Measurements from ENCODE around the gene DDX42. TPM values are rescaled to one million over a fixed set of nuclear protein-coding genes. Genes with fewer than 3 reads are reported as not detected.

DDX42 gene
- total and polyA plus RNA-seq, 2 of the 13 experiments (the other 11 are each of a cell fraction or from before 2014, with no cell fraction given), result 87.2 to 92.9 TPM

- Histone ChIP-seq H3K36me3 (replicated peaks in 1 of 2; ENCODE audit: control insufficient read depth in 1 of 2, insufficient read depth in 2 of 2, low read length in 2 of 2) (peaks cover 32 to 76% of the 10 kb centered on the region in 2 experiments), H3K79me2 (ENCODE audit: insufficient read depth, low read length) (peaks cover 20% of the 10 kb centered on the region), H3K4me1 (ENCODE audit: insufficient read depth, low read length) (no peaks in the 10 kb centered on the region), H2AFZ (ENCODE audit: low read length) (no peak overlapping the region), H3K27me3 (ENCODE audit: control insufficient read depth in 1 of 2, insufficient read depth in 2 of 2, low read length in 2 of 2) (no peaks in the 10 kb centered on the region), H3K4me3 (replicated peaks in 1 of 3; ENCODE audit: insufficient read depth in 1 of 3, low read depth in 2 of 3, low read length in 3 of 3) (no peak overlapping the region), H3K9me3 (ENCODE audit: low read length) (no peaks in the 10 kb centered on the region), H4K20me1 (ENCODE audit: insufficient read depth, low read length) (no peaks in the 10 kb centered on the region), H3K27ac (ENCODE audit: extremely low read length, insufficient read depth, low read length) (no peak overlapping the region), H3K9ac (ENCODE audit: insufficient read depth, low read depth, low read length) (no peak overlapping the region), H3K4me2 (ENCODE audit: low read depth, low read length) (no peak overlapping the region)
- no TSS peak for BruUV-seq (replicated peaks)
- 96% methylated on average over 5 of the region's 5 CpGs for WGBS (ENCODE audit: low lambda C conversion rate)
- ChIA-PET CTCF (ENCODE audit: low intra/inter-chr PET ratio, low total read pairs) (no interaction called here), POLR2A (interaction anchor here (1.1 to 3.5 kb wide), 2 partner anchors 11 to 21 kb away, joined by 3 to 20 read pairs; partner anchors contain the start of genes CCDC47, DDX42 and STRADA)
- FAIRE-seq, result no peak
- in situ Hi-C loops (cut with HindIII; ENCODE audit: extremely low pct_ligation_motif_present, low pct_unique_long_range_greater_than_20kb), result no loop called here
- DNase-seq (ENCODE audit: low spot score), result no peak
- no peak for ATAC-seq
- intact Hi-C loops (cut with micrococcal nuclease; ENCODE audit: unreplicated experiment), result no loop called here
- TF ChIP-seq MAFF (IDR thresholded peaks at IDR 0.05; ENCODE audit: low read depth, low read length) (peak; percentile 86), MZF1 (CRISPR knock-in tag; IDR thresholded peaks at IDR 0.05; ENCODE audit: borderline replicate concordance) (no peak), ZNF513 (CRISPR knock-in tag; conservative IDR thresholded peaks at IDR 0.05) (no peak), POLR2AphosphoS2 (IDR thresholded peaks at IDR 0.05; ENCODE audit: low read depth, low read length) (no peak), RAD21 (CRISPR knock-in tag; IDR thresholded peaks at IDR 0.05) (no peak), MAFK (conservative IDR thresholded peaks at IDR 0.05 in 1 of 2, IDR thresholded peaks at IDR 0.05 in 1 of 2; ENCODE audit: low read length in 2 of 2) (peak; percentile 82 to 93), MTF1 (CRISPR knock-in tag; IDR thresholded peaks at IDR 0.05) (no peak), BCL6 (CRISPR knock-in tag; IDR thresholded peaks at IDR 0.05) (no peak), MXD3 (CRISPR knock-in tag; IDR thresholded peaks at IDR 0.05) (no peak), ZBTB1 (CRISPR knock-in tag; IDR thresholded peaks at IDR 0.05; ENCODE audit: borderline replicate concordance) (no peak)
These were observed 11.6 kb upstream of the DDX42 start for GRCh38 chr17:63762161-63763078.
